Gastroesophageal sphincter (tissue), 3 donors: Measurements from ENCODE around the gene PTAFR.

Experiments
- CTCF ChIP-seq, 4 experiments: fragments of 200-600 bp in 2 of 4; fragments of 450-650 bp in 2 of 4; sonication (generic) in 1 of 4; IDR thresholded peaks; one replicate each; pipeline ENCODE4 v1.5.1; 2017 to 2019; ENCODE audit warnings: antibody characterized with exemption in 4 of 4, mild to moderate bottlenecking in 2 of 4, moderate library complexity in 2 of 4
- POLR2A ChIP-seq, 2 donors: fragments of 450-650 bp; IDR thresholded peaks; one replicate each; pipeline ENCODE4 v1.6.1; 2017; ENCODE audit warnings: antibody characterized with exemption in 2 of 2, mild to moderate bottlenecking in 2 of 2, moderate library complexity in 1 of 2
- POLR2AphosphoS5 ChIP-seq: sonication (generic); formaldehyde crosslinking; IDR thresholded peaks from one replicate; pipeline ENCODE4 v1.6.1; 2017; ENCODE audit warnings: antibody characterized with exemption

GRCh38 chr1:28112388-28113241 lies 63.9 kb downstream of the PTAFR start:
- TF ChIP-seq CTCF (IDR thresholded peaks at IDR 0.05), result no peak
- no peak for TF ChIP-seq POLR2AphosphoS5
- TF ChIP-seq POLR2A (IDR thresholded peaks at IDR 0.05), result no peak
